HCT116 (cell line): ENCODE results near the gene LAMA4. TPM values are rescaled to one million over a fixed set of nuclear protein-coding genes. Genes with fewer than 3 reads are reported as not detected.

Experiments
- ATAC-seq: fragments of 200-7000 bp; cut with Tn5 transposase; 2 replicates; pipeline ENCODE4 v1.9.1; 2020; ENCODE audit warnings: mild to moderate bottlenecking, moderate library complexity
- BruUV-seq: library from RNA; stranded (reverse); fragments of 400-500 nt; replicated peaks from 2 replicates; lab custom pipeline; 2021; lab: Mats Ljungman, UMichigan
- CTCF ChIA-PET: fragments of 300-600 bp; sonication (Branson Sonifier 250); formaldehyde crosslinking; loops from one replicate; lab custom pipeline; 2021; ENCODE audit warnings: antibody characterized with exemption; lab: Charles Lee
- POLR2A ChIA-PET: fragments of 300-600, 350-600 bp; sonication (Branson Sonifier 250); formaldehyde crosslinking; loops from one replicate; lab custom pipeline; 2021; ENCODE audit warnings: antibody characterized with exemption; lab: Charles Lee
- RAD21 ChIA-PET, 2 experiments: fragments of 300-600 bp; sonication (Branson Sonifier 250); formaldehyde crosslinking; loops; one replicate each; lab custom pipeline; 2023; ENCODE audit warnings: low total read pairs in 2 of 2; ENCODE audit not compliant: uncharacterized antibody in 2 of 2, unreplicated experiment in 2 of 2, low non-redundant PET in 1 of 2; lab: Charles Lee
- DNase-seq: peaks from one replicate; pipeline ENCODE4 v3.0.0-alpha.2; 2010; ENCODE audit warnings: low read depth, low spot score
- H2AFZ ChIP-seq: fragments of 200-600 bp; shearing (Covaris generic), sonication (generic); 2 replicates; pipeline ENCODE4 v1.6.1; 2017; ENCODE audit warnings: low read depth, mixed run types, mixed read lengths, antibody characterized with exemption, low read length; ENCODE audit not compliant: poor library complexity, severe bottlenecking
- H3K27ac ChIP-seq: 2 replicates; pipeline ENCODE4 v1.5.1; 2012; ENCODE audit warnings: low read depth, low read length
- H3K27me3 ChIP-seq: fragments of 200-600 bp; sonication (generic); 2 replicates; pipeline ENCODE4 v1.6.1; 2016; ENCODE audit warnings: mixed run types, low read length, mixed read lengths; ENCODE audit not compliant: insufficient read depth
- H3K36me3 ChIP-seq, 2 experiments: fragments of 200-500 bp in 1 of 2; fragments of 200-600 bp in 1 of 2; sonication (Bioruptor generic) in 1 of 2; sonication (generic) in 1 of 2; 2 replicates each; pipeline versions ENCODE4 v1.5.1 to v1.6.1; 2014 to 2016; ENCODE audit warnings: low read length in 2 of 2, inconsistent platforms in 1 of 2, mixed read lengths in 1 of 2, mixed run types in 1 of 2; ENCODE audit not compliant: insufficient read depth in 2 of 2, control insufficient read depth in 1 of 2
- H3K4me1 ChIP-seq, 2 experiments: fragments of 200-600 bp in 1 of 2; sonication (generic) in 1 of 2; 2 replicates each; pipeline versions ENCODE4 v1.5.1 to v1.6.1; 2012 to 2017; ENCODE audit warnings: low read length in 2 of 2, inconsistent platforms in 1 of 2, mild to moderate bottlenecking in 1 of 2, mixed read lengths in 1 of 2, mixed run types in 1 of 2, moderate library complexity in 1 of 2; ENCODE audit not compliant: insufficient read depth in 2 of 2, control insufficient read depth in 1 of 2
- H3K4me2 ChIP-seq: fragments of 200-600 bp; sonication (generic); 2 replicates; pipeline ENCODE4 v1.6.1; 2017; ENCODE audit warnings: mixed run types, low read length, mixed read lengths
- H3K4me3 ChIP-seq, 2 experiments: fragments of 200-600 bp in 1 of 2; sonication (generic) in 1 of 2; replicated peaks in 1 of 2; 2 replicates each; pipeline ENCODE4 v1.5.1; 2011 to 2016; ENCODE audit warnings: low read length in 2 of 2, control low read depth in 1 of 2, low read depth in 1 of 2, mild to moderate bottlenecking in 1 of 2, mixed read lengths in 1 of 2, mixed run types in 1 of 2
- H3K79me2 ChIP-seq: fragments of 200-600 bp; sonication (generic); 2 replicates; pipeline ENCODE4 v1.6.1; 2017; ENCODE audit warnings: mild to moderate bottlenecking, mixed run types, low read length, moderate library complexity, mixed read lengths; ENCODE audit not compliant: insufficient read depth
- H3K9ac ChIP-seq: fragments of 200-600 bp; sonication (generic); 2 replicates; pipeline ENCODE4 v1.6.1; 2016; ENCODE audit warnings: low read length, mixed read lengths
- H3K9me2 ChIP-seq: fragments of 200-600 bp; sonication (generic), shearing (Covaris generic); 2 replicates; pipeline ENCODE4 v1.6.1; 2017; ENCODE audit warnings: mixed run types, mild to moderate bottlenecking, moderate library complexity; ENCODE audit not compliant: insufficient read depth
- H3K9me3 ChIP-seq, 2 experiments: fragments of 200-500 bp in 1 of 2; fragments of 200-600 bp in 1 of 2; sonication (Bioruptor generic) in 1 of 2; sonication (generic) in 1 of 2; 2 replicates each; pipeline ENCODE4 v1.6.1; 2014 to 2017; ENCODE audit warnings: low read length in 2 of 2, mixed read lengths in 2 of 2, inconsistent platforms in 1 of 2, low read depth in 1 of 2, mild to moderate bottlenecking in 1 of 2, mixed run types in 1 of 2, moderate library complexity in 1 of 2; ENCODE audit not compliant: control insufficient read depth in 1 of 2, insufficient read depth in 1 of 2
- H4K20me1 ChIP-seq: fragments of 200-600 bp; sonication (generic), shearing (Covaris generic); 2 replicates; pipeline ENCODE4 v1.6.1; 2017; ENCODE audit warnings: mixed run types, mild to moderate bottlenecking, moderate library complexity; ENCODE audit not compliant: insufficient read depth
- CTCF ChIP-seq, 3 experiments: fragments of 200-600 bp in 1 of 3; sonication (generic) in 1 of 3; IDR thresholded peaks in 2 of 3; conservative IDR thresholded peaks in 1 of 3; 2 replicates each; pipeline ENCODE4 v1.5.1; 2012 to 2017; ENCODE audit warnings: low read depth in 2 of 3, low read length in 2 of 3, antibody characterized with exemption in 1 of 3, borderline replicate concordance in 1 of 3, control low read depth in 1 of 3, mild to moderate bottlenecking in 1 of 3, mixed read lengths in 1 of 3, mixed run types in 1 of 3, moderate library complexity in 1 of 3; ENCODE audit not compliant: insufficient read depth in 1 of 3
- EGR1 ChIP-seq: IDR thresholded peaks from 2 replicates; pipeline ENCODE4 v1.6.1; 2012; ENCODE audit warnings: low read depth
- ELF1 ChIP-seq: IDR thresholded peaks from 2 replicates; pipeline ENCODE4 v1.6.1; 2012; ENCODE audit warnings: low read depth, borderline replicate concordance
- EZH2 ChIP-seq: fragments of 200-600 bp; sonication (generic); IDR thresholded peaks from 2 replicates; pipeline ENCODE4 v1.6.1; 2017; ENCODE audit warnings: antibody characterized with exemption, mixed run types
- EZH2phosphoT487 ChIP-seq: fragments of 200-600 bp; IDR thresholded peaks from 2 replicates; pipeline ENCODE4 v1.6.1; 2018; ENCODE audit warnings: antibody characterized with exemption, borderline replicate concordance
- FOSL1 ChIP-seq: IDR thresholded peaks from 2 replicates; pipeline ENCODE4 v1.6.1; 2012; ENCODE audit warnings: low read depth
- JUND ChIP-seq: IDR thresholded peaks from 2 replicates; pipeline ENCODE4 v1.6.1; 2012
- MAX ChIP-seq: IDR thresholded peaks from 2 replicates; pipeline ENCODE4 v1.6.1; 2012
- POLR2A ChIP-seq: IDR thresholded peaks from 2 replicates; pipeline ENCODE4 v1.7.0; 2011; ENCODE audit warnings: borderline replicate concordance; ENCODE audit not compliant: insufficient read depth, insufficient read length; ENCODE audit errors: extremely low read depth
- POLR2AphosphoS5 ChIP-seq: IDR thresholded peaks from 2 replicates; pipeline ENCODE4 v1.6.1; 2011; ENCODE audit warnings: mild to moderate bottlenecking, low read depth, low read length, moderate library complexity
- RAD21 ChIP-seq: IDR thresholded peaks from 2 replicates; pipeline ENCODE4 v1.6.1; 2012; ENCODE audit warnings: low read depth, mild to moderate bottlenecking
- REST ChIP-seq: IDR thresholded peaks from 2 replicates; pipeline ENCODE4 v1.6.1; 2012; ENCODE audit warnings: low read depth
- SIN3A ChIP-seq: IDR thresholded peaks from 2 replicates; pipeline ENCODE4 v1.6.1; 2012; ENCODE audit warnings: low read depth
- SP1 ChIP-seq: IDR thresholded peaks from 2 replicates; pipeline ENCODE4 v1.6.1; 2012; ENCODE audit warnings: low read depth
- SRF ChIP-seq: IDR thresholded peaks from 2 replicates; pipeline ENCODE4 v1.6.1; 2012; ENCODE audit warnings: low read depth
- YY1 ChIP-seq: IDR thresholded peaks from 2 replicates; pipeline ENCODE4 v1.6.1; 2011; ENCODE audit warnings: low read length, low read depth, moderate library complexity, mild to moderate bottlenecking; ENCODE audit not compliant: insufficient replicate concordance; ENCODE audit errors: extremely low read depth
- ZBTB33 ChIP-seq: IDR thresholded peaks from 2 replicates; pipeline ENCODE4 v1.6.1; 2011; ENCODE audit warnings: mild to moderate bottlenecking, low read length, moderate library complexity; ENCODE audit not compliant: insufficient replicate concordance; ENCODE audit errors: extremely low read depth
- ZFX ChIP-seq: fragments of 450-650 bp; IDR thresholded peaks from 2 replicates; pipeline ENCODE4 v1.6.1; 2017
- ZNF274 ChIP-seq: fragments of 200-500 bp; sonication (Bioruptor generic); IDR thresholded peaks from 2 replicates; pipeline ENCODE4 v1.6.1; 2014; ENCODE audit warnings: mild to moderate bottlenecking, low read depth, low read length, inconsistent platforms
- intact Hi-C: fragments of 100-400 bp; cut with micrococcal nuclease; formaldehyde crosslinking; loops from 2 replicates; pipeline ENCODE4 v1.10.0; 2022
- total RNA-seq: library from RNA; stranded (reverse); gene quantifications from one replicate; pipeline ENCODE4 v1.2.1, GENCODE V29; 2021; ENCODE audit not compliant: unreplicated experiment

LAMA4 gene
- total RNA-seq, 1 experiment from 2014 or later: 2.2 TPM

- no peak for DNase-seq
- no peaks in the 10 kb centered on the region for H3K4me1 ChIP-seq
- ChIA-PET RAD21 (no interaction called here), CTCF (interaction anchor here (0.8 kb wide), 1 partner anchor 9 kb away, joined by 6 read pairs; no protein-coding TSS in a partner anchor), POLR2A (no interaction called here)
- H4K20me1 ChIP-seq: no peaks in the 10 kb centered on the region
- no peak for ATAC-seq
- H3K9ac ChIP-seq: no peak overlapping the region
- no peaks in the 10 kb centered on the region for H3K9me2 ChIP-seq
- intact Hi-C loops: no loop called here
- no peaks in the 10 kb centered on the region for H3K27me3 ChIP-seq
- H3K4me2 ChIP-seq: no peak overlapping the region
- BruUV-seq: no TSS peak
- H3K9me3 ChIP-seq: no peaks in the 10 kb centered on the region
- TF ChIP-seq SRF (no peak), SIN3A (no peak), EZH2 (no peak), RAD21 (no peak), POLR2AphosphoS5 (no peak), MAX (no peak), JUND (no peak), EGR1 (no peak), FOSL1 (no peak), ZFX (no peak), SP1 (no peak), YY1 (no peak), ZBTB33 (no peak), CTCF (IDR thresholded peaks at IDR 0.05 in 2 of 3, conservative IDR thresholded peaks at IDR 0.05 in 1 of 3; ENCODE audit: borderline replicate concordance in 1 of 3, insufficient read depth in 1 of 3, low read depth in 2 of 3, low read length in 2 of 3) (no peak), ZNF274 (no peak), EZH2phosphoT487 (no peak), ELF1 (no peak), REST (no peak), POLR2A (no peak)
- no peak overlapping the region for H3K4me3 ChIP-seq
- no peaks in the 10 kb centered on the region for H3K79me2 ChIP-seq
- no peak overlapping the region for H2AFZ ChIP-seq
- H3K27ac ChIP-seq: no peak overlapping the region
- no peaks in the 10 kb centered on the region for H3K36me3 ChIP-seq
Measured at GRCh38 chr6:112154711-112155110, 99.7 kb downstream of the LAMA4 start.
